Inferior parietal cortex (tissue), 1 donor: ENCODE data around the gene CITED4.

Experiments
- DNase-seq: peaks from one replicate; pipeline ENCODE4 v3.0.0-alpha.2; 2016; ENCODE audit errors: extremely low spot score

CITED4 gene

DNA sequence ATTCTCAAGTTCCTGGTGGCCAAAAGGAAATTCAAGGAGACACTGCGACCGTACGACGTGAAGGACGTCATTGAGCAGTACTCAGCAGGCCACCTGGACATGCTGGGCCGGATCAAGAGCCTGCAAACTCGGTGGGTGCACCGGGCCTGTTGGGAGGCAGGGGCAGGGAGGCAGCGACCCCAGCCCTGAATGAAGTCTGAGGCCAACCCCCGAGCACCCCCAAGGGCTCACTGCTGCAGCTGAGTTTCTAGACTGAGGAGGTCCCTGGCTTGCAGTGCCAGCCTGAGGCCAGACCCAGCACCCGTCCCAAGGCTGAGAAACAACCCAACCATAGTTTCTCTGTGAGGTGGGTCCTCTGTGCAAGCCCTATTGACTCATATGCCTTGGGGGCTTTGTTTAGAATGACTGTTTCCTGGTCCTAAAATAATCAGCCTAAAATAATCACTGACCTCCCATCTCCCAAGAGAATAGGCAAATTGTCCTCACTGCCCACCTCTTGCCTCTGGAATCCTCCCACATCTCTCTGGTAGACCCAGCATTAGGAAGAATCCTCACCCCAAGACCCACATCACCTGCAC is 27.1 kb downstream of the CITED4 start:
- DNase-seq = no peak

DNA sequence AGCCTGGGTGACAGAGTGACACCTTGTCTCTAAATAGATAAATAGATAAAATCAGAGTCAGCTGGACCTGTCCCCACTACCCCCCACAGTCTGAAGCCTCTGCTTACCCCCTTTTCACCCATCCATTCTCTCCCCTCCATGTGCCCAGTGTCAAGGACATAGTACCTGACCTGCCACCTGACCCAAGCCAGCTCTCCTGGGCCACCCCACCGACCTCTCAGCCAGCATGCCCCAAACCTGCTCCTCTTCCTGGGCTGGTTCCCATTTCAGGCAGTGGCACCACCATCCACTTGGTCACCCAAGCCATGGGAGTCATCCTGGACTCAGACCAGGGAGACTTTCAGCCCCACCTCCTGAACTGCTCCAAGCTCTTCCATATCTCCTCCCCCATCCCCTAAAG is 28.2 kb downstream of the CITED4 start:
- no peak for DNase-seq

DNA sequence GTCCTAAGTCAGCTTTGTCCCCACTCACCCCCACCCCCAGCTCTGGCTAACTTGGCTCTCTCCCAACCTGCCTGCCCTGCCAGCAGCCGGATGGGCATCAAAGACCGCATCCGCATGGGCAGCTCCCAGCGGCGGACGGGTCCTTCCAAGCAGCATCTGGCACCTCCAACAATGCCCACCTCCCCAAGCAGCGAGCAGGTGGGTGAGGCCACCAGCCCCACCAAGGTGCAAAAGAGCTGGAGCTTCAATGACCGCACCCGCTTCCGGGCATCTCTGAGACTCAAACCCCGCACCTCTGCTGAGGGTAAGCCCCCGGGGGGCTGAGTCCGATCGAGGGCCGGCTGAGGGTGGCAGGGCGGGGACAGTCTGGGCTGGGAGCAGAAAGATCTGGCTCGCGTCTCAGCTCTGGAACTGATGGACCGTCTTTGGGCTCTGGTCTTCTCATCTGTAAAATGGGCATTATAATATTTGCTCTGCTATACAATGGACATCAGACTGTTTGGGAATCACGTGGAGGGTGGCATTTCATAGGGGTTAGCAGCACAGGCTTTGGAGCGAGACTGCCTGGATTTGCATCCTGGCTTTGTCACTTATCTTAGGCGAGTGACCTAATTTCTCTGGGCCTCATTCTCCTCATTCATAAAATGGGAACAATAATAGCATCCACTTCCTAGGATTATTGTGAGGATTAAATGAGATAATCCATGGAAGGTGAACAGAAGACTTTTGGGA is 31.0 kb downstream of the CITED4 start:
- DNase-seq = no peak

DNA sequence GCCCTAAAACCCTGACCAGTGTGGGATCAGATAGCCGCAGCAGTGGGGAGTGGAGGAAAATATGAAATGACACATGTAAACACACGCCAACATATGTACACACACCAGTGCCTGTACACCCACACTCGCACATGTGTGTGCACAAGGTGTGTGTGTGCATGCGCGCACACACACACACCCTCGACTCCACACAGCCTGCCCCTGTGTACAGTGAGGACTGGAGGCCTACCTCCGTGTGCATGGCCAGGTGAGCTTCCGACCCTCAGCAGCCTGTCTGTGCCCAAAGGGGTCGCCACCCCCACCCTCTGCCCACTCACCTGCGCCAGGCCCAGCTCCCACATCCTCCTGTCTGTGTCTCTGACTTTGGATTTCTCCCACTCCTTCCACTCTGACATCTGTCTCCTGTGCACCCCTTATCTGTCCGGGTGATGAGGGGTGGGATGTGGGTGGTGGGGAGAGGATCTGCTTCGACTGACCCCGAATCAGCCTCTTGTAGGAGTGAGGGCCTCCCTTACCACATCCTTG is 31.7 kb downstream of the CITED4 start:
- no peak for DNase-seq

DNA sequence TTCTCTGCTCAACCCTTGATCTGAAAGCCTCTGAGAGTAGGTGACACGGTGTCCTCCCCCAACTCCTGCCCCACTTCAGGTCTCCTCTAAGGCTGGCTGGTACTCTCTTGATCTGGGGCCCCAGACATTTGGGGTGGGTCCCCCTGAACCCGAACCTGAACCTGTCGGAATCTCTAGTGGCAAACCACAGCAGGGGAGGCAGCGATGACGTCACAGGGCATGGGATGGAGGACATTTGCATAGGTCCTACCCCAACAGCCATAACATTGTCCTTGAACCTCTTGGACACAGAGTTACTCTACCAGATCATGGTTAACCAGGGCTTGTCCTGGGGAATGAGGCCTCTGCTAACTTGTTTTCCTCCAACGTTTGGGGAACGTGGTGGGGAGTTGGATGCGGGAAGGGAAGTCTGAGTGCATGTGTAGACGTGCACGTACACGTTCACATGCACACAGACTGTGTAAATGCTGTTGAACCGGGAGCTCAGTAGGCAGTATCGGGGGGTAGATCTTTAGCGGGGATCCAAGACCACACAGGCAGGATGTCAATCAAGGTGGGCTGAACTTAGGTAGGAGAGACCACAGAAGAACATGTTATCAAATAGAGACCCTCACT is 32.4 kb downstream of the CITED4 start:
- no peak for DNase-seq

DNA sequence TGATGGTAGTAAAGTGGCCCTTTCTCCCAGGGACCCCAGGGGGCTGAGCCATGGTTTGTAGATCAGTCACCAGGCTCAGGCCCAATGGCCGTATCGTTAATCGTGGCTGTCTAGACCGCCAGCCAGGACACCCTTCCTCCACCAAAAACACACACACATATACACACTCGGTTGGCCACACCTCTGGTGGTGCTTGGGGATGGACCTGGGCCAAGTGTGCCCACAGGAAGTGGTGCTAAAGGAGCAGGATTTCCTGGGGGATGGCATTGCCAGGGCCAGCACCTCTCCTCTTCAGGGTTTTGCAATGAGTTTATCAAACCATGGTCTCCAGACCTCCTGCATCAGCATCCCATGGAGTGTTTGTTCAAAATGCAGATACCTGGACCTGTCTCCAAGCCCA is 36.2 kb downstream of the CITED4 start:
- no peak for DNase-seq

DNA sequence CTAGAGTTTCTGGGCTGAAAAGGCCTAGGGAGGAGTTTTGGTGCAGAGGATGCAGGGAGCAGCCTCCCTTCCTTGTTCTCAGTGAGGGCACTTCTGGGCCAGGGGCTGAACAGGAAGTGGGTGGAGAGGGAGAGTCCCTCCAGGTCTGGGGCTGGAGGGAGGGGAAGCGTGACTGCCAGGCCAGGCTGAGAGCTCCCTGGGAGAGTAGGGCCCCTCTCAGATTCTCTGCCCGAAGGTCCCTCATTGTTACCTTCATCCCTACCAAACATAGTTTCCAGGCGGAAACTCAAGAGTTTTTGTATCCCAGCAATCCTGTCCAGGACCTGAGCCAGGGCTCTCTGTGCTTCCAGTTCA is 36.8 kb downstream of the CITED4 start:
- DNase-seq = no peak

DNA sequence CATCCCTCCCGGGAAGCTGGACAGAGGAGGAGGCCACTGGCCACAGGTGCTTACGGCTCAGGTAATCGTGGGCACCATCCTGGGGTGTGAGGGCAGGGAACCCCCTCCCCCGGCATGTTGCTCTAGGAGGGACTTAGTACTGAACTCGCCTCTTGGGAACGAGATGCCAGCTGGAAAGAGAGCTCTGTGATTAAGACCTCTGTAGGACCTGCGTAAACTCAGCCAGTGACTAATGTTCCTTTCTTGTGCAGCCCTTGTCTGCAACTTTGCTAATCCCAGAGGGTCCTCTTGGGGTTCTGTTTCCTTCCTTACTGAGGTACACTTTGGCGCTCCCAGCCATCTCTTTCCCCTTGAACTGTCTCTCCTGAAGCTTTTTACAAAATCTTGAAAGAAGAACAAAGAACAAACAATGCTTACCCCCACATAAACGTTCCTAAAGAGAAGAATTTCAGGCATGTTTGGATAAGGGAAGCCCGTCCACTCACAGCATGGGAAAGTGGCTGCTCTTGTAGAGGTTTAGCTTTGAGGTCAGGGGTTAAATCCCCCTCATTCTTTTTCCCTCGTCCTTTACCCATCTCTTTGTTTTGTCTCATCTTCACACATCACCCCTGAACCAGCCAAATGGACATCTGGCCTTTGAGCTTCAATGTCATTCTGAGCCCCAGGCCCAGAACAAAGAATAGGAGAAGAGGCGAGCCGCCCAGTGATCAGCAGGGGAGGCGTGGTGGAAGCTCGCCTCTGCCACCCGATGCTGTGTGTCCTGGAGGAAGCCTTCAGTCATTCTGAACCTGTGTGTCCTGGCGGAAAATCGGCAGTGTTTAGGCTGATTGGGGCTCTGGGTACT is 37.4 kb downstream of the CITED4 start:
- DNase-seq = no peak

DNA sequence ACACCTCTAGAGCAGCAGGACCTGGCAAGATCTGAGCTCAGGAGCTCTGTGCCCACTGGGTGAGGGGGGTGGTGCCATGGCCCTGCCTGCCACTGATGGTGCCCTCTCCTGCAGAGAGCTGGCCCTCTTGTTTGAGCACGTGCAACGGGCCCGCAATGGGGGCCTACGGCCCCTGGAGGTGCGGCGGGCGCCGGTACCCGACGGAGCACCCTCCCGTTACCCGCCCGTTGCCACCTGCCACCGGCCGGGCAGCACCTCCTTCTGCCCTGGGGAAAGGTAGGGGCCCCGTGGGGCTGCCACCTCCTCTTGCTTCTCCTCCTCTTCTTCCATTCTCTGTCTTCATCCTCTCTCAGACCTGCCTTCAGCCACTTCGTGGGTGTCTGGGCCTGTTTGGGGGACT is 38.2 kb downstream of the CITED4 start:
- no peak for DNase-seq

DNA sequence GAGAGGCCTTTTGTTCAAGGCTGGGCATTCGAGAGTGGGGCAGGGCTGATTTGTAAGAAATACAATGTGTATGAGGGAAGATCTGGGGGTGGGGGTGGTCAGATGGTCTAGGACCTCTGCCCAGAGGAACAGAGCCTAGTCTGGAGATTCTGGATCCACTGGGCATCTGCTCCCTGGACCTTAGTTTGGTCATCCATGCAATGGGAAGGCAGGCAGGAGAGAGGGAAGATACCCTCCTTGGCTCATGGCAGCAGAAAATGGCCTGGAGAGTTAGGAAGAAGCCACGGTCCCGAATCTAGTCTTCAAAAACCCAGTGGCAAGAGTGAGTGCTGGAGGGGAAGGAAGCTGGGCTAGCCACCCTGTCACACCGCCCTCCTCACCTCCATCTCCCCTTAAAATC is 38.8 kb downstream of the CITED4 start:
- no peak for DNase-seq

DNA sequence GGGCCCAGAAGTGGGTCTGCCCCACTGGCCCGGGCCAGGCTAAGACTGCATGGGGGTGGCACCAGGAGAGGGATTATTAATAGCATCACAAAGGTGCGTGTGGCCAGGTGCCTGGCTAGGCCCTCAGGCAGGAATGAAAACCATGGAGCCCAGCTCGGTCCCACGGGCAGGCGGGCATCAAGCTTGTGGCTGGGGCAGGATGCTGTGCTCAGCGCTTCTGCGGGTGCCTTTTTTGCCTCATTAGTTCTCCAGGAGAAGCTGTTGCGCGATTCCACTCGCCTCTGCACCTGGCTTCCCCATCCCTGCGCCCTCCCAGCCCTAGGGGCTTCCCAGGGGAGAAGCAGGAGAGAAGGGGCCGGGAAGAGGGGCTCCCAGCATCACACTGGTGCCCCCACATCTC is 39.3 kb downstream of the CITED4 start:
- DNase-seq = no peak

DNA sequence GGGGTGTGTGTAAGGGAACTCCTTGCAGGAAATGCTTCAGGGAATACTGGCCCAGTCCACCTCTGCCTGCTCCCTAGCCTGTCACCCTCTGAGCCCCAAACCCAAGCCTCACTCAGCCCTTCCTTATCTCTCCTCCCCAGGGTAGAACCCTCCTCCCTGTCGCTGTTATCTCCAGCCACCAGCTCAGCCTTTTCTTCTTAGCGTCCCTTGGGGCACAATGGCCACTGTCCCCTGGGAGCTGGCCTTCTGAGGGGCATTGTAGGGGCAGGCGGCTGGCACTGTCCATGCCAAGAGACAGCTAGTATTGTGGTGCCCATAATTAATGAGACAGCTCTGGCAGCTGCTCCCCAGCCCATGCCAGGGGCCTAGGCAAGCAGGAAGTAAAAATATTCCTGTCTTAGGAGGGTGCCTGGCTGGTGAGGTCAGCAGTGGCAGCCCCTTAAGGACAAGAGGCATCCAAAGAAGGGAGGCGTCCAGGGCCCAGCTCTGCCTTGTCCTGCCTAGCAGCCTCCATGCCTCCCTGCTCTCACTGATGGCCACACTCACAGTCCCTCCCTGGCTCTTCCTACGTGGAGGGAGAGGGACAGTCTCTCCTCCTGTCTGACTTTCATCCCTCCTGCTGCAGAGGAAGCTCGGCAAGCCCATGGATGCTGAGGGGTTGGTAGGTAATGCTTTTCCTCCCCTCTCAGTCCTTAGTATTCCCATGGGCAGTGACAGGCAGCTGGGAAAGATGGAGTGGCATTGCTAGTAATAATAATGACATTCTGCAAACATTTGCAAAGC is 41.1 kb downstream of the CITED4 start:
- peak; percentile 61 for DNase-seq

DNA sequence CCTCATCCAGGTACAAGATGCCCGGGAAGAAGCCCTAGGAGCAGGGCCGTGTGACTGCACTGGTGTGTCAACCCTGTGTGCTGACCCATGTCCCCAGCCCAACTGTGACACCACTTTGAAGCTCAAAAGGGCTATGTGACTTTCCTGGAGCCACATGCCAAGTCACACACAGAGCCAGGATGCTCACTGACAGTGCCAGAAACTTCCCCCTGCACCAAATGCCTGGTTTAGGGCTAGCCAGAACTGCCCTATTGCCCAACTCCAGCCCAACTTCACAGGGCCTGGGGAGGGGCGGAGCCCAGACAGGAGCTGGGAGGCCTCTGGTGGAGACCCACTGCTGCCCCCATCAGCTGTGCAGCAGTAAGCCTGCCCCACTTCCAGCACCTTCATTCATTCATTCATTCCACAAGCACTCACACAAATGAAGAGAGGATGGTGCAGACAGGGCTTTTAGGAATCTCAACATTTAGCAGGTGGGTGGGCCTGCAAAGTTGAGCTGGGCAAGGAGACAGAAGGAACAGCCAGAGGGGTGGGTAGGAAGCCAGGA is 41.8 kb downstream of the CITED4 start:
- DNase-seq = no peak

DNA sequence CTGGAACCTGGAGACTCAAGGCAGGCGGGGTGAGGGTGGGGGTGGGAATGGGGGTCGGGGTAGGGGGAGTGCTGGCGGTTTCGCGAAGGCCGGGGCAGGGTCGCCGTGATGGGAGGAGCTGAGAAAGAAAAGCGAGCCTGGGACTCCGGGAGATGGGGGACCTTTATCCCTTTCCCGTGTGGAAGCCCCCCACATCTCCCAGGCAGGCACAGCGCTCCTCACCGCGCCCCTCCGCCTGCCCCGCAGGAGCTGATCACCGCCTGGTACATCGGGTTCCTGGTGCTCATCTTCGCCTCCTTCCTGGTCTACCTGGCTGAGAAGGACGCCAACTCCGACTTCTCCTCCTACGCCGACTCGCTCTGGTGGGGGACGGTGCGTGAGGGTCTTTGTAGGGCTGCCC is 43.1 kb downstream of the CITED4 start:
- DNase-seq = no peak

DNA sequence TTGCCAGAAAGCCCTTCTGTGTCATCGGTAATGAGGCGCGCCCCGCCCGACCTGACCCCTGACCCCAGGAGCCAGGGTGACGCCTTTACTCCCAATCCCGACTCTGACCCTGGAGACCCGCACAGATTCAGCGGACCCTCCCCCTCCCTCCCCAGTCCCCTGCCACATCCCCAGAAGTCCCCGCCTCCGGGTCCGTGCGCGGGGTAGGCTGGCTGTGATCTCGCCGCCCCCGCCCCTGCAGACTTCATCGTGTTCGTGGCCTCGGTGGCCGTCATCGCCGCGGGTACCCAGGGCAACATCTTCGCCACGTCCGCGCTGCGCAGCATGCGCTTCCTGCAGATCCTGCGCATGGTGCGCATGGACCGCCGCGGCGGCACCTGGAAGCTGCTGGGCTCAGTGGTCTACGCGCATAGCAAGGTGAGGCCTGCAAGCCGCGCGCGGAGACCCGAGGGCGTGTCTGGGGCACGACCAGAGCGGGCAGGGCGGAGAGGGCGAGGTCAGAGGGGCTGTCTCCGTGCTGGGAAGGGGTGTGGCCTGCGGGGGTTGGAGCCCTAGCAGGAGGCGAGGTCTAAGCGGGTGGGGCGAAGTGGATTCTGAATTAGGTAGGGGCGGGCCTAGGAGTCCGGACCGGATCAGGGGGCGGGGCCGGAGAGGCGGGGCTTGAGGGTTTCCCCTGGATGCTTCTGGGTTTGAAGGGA is 43.8 kb downstream of the CITED4 start:
- DNase-seq = no peak

DNA sequence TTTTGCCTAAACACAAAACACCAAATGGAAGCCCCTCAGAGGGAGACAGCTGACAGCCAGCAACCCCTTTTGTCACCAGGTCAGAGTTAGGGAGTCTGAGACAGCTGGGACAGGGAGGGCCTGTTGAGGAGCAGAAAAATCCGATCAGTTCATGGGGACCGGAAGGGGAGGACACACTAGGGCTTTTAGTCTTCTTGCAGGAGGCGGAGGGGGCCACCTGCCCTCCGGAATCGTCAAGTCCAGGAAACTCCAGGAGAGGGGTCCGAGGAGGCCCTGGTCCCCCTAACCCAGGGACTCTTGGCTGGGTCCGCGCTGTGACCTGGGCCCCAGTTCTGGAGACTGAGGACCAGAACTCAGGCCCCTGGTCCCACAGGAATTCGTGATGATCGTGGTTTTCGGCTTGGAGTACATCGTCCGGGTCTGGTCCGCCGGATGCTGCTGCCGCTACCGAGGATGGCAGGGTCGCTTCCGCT is 44.3 kb downstream of the CITED4 start:
- no peak for DNase-seq

DNA sequence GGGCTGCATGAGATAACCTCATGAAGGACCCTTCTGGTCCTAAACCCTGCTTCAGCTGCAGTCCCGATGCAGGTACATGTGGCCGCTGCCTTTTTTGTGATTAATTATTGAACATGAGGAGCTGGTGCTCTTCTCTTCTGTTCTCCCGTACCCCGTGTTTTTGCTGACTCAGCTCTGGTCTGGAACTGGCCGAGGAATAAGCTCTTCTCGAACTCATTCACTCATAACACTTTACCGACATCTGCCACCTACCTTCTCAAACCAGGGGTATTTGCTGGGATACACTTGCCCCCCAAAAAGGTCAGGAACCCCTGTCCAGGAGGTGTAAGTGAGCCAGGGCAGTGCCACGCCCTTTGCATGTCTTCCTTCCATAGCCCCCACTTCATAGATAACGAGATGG is 46.7 kb downstream of the CITED4 start:
- DNase-seq = no peak
